HT-29 (cell line): ENCODE data around the gene TSPAN18. TPM values are rescaled to one million over a fixed set of nuclear protein-coding genes. Genes with fewer than 3 reads are reported as not detected.

Experiments used
- DNase-seq: peaks from one replicate; pipeline ENCODE4 v3.0.0-alpha.2; 2015; ENCODE audit warnings: low spot score
- total RNA-seq: library from RNA; depleted of rRNA; stranded (reverse); fragments of >200 nt; shearing (Covaris generic); gene quantifications from 2 replicates; pipeline ENCODE4 v1.2.3, GENCODE V29; 2014

The TSPAN18 gene
- total RNA-seq, 1 experiment from 2014 or later: not detected

DNA sequence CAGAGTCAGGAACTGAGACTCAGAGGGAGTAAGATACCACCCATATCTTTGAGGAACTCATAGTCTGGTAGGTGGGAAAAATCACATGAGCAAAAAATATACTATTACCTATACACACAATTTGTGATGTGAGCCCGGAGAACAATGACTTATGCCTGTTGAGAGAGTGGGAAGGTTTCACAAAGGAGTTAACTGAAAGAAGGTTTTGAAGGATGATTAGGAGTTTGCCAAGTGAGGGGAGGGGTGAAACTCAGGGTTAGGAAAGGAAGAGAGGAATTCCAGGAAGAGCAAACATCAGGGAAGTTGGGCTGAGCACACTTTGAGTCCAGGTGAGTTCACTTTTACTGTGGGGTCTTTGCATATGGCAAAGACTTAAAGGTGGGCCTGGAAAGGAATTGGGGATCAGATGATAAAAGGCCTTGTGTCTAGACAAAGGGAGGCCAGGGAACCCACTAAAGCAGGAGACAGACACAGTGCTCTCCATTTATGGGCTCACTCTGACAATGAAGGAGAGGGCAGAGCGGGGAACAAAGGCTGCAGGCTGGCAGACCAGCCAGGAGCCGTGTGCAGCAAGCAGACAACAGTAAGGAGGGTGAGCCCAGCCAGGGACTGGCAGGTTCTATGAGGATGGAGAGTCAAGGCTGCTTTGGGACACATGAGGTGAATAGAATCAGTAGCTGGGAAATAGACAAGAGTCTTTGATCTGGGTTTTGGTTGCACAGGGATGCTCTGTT lies 33.1 kb downstream of the TSPAN18 start:
- DNase-seq: no peak

DNA sequence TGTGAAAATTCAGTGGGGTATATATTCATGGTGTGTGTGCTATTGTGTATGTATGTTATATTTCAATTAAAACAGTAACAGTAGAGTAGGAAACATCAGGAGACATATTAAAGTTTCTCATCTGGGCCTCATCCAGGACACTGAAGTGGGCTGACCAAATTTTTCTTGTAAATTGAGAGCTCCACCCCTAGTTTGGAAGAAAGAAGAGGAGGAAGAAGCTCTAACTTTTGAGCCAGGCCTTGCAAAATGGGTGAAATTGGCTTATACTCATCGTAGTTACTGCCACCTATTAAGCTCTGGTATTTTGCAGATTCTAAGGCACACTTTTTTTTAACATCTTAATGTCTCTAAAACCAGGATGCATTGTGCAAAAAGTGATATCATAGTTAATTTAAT lies 33.7 kb downstream of the TSPAN18 start:
- no peak for DNase-seq

DNA sequence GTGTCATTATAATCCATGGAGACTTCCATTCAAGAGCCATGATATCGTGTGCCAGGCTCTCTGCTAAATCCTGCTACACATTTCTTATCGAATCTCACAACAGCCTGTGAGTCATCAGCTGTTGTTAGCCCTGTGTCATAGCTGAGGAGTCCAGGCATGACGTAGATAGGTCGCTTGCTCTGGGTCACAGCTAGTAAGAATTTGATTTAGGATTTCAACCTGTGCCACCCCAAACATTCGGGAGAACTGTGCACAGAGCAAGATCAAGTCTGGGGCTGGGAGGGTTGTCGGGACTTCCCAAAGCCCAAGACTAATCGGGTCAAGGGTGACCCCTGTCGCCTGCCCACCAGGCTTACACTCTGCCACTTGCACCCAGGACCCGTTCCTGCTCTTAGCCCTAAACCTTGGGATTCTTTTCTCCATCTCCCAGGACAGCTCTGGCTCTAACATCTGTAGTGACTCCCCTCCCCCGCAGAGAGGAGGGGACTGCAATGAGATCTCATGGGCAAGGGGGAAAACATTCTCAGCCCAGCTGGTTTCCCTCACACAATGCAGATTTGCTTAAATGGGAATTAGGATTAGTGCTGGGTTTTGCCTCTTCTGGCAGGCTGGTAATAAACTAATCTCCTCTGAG lies 34.3 kb downstream of the TSPAN18 start:
- peak; percentile 22 for DNase-seq

DNA sequence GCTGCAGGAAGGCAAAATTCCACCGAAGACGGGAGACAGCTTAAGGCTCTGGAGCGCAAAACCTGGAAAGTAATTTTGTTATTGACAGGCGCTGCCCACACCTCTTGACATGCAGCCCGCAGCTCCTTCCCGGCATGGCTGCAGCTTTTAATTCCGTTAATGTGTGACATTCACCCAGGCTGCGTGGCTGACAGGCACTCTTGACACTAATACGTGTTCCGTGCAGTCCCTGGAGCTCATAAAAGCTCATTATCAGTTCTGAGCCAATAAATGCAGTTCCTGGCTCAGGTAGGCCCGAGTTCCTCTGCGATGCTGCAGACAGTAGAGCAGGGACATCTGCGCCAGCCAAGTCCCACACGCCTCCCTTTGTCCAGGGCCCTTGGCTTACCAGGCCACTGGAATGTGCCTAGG lies 34.8 kb downstream of the TSPAN18 start:
- DNase-seq: no peak

DNA sequence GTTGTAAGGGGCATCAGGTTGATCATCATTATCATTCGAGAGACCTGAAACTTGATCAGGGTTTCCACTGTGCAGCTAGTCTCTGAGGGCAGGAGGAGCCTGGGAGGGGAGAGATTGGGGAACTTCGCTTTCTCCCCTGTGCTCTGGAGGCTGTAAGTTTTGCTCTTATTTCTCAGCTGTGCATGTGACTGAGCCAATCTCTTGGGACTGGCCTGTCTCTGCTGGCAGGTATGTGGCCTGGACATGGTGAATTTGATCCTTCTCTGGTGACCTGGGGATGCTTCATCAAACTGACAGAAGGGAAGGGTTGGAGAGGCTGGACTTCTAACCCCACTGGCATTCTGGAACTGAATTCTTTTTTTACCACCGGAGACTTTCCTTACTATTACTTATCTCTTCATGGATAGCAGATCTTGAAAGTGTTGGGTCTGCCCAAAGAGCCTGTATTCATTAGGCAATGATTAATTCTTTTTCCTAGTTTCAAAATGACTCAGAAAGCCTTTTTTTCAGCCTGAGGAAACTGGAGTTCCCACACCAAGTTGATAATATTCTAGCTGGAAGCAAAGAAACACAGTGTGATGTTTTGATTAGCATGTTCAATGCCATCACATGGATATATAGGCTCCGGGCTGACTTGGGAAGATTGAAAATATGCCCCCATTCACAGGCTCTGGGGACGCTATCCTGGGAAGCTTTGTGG lies 36.5 kb downstream of the TSPAN18 start:
- DNase-seq: no peak

DNA sequence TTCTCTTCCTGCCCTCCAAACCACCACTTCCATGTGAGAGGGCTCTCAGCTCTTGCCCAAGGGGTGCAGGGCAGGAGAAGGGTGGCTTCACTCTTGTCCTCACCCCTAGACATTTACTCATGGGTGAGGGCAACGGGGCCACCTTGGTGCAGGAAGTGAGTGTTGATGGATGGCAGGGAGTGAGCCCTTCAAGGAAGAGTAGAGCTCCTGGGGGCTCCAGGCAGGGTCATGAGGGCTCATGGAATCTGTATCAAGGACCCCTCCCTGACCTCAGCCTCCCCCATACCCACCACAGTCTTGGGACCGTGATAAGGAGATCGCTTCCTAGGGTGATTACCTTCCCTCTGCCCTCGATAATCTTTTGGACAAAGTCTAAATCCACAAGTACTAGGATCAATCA lies 37.8 kb downstream of the TSPAN18 start:
- DNase-seq: no peak

DNA sequence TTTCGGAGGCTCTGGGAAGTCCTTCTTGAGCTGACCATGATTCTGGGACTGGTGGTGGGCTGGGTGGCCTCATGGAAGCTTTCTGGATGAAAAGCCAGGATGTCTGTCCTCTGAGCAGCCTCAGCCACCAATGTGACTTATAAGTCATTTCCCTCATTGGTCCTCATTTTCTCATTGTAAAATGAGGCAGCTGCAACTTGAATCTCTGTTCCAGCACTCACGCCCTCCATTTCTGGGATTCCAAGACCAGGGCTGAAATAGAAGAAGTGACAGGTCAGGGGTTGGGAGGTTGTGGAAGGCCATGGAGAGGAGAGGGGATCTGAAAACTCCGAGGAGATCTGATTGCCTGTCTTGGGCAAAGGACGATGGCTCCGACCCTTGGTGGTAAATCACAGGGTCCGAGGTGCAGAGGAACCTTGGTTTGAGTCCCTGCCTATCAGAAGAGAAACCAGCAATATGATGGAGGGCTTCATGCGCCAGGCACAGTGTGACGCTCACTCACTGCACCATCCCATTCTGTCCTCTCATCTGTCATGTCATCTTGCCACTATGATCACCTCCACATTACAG lies 38.3 kb downstream of the TSPAN18 start:
- no peak for DNase-seq

DNA sequence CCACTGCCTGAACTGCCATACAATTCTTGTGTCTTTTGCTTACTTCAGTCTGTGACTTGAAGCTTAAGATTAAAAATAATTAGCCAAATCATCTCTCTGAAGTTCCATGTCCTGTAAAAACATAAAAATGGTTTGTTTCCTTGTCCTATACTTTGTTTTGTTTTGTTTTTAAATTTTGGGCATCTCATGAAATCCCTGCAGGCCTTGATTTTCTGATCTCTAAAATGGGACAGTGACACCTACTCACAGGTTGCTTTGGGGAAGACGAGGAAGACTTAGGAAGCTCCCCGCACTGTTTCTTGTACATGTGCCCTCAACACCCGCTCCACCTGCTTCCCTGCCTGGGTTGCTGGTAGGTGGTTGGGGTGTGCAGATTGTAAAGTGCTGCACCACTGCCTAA lies 38.9 kb downstream of the TSPAN18 start:
- no peak for DNase-seq

DNA sequence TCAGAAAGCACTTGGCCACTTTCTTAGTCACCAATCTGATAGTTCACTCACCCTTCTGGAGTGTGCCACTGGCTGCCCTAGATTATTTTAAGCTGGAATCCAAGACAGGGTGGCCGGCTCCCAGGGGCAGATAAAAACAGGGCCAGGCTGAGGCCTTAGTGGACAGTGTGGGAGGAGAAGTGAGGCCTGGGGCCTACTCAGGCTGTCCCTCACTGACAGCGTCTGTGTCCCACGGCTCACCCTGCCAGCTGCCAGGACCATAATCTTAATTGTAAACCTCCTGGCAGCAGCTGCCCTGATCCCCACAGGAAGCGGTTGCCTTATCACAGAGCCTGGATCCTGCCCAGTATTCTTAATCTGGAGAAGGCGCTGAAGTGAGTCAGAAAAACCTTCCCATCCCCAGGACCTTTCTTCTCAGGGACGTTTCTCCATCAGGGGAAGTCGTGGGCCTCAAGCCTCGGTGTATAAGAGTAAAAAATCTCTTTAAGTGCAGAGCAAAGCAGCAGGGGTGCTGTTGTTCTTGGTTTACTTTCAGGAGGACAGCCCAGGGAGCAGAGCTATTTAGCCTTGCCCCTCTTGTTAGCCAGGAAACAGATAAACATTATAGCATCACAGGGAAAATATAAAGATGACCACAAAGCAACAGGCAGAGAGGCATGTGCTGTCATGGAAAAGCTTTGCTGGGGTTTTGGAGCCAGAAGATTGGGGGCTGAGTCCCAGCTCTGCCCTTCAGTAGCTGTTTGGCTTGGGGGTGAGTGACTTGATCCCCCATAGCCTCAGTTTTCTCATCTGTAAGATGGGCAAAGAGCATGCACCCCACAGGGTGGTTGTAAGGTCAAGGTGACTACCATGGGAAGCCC lies 39.6 kb downstream of the TSPAN18 start:
- no peak for DNase-seq

DNA sequence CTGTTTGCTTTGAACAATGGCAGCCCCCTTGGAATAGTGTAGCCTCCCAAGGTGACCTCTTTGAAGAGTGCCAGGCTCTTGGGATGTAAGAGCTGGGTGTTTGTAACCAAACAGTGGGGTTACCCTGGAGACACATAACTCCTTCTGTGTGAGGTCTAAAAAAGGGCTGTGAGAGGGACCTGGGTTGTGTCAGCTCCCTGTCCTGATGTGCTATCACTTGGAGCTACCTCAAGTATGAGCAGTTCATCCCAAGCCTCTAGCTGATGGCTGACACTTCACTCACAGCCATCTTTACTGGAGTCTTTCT lies 40.2 kb downstream of the TSPAN18 start:
- DNase-seq: no peak

DNA sequence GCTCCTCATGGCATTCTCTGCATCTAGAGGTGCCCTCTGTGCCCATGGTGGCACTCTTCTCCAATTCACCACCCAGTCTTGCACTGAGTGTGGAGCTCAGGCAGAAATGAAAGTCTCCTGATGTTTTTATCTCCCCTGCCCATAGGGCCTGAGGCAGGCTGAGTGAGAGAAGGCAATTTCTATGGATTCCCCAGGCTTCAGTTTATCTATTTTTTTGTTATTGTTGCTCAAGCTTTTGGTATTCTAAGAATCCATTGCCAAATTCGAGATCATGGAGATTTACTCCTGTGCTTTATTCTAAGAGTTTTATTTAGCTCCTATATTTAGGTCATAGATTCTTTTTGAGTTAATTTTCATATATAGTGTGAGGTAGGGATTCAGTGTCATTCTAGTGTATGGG lies 40.7 kb downstream of the TSPAN18 start:
- DNase-seq: no peak

DNA sequence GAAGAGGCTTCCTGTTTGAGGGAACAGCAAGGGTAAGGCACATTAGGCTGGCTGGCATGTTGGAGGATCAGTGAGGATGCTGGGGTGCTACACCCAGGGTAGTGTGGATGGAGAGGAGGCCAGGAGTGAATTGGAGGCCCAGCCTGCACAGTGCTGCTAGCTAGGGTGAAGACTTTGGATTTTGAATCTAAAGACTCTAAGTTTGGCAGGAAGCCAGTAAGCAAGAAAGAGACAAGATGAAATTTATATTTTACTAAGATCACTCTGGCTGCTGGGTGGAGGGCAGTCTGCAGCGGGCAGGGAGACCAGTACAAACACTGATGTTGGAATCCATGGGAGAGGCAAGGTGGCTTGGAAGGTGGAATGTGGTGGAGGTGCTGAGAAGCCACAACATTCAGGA lies 43.6 kb downstream of the TSPAN18 start:
- DNase-seq: no peak

DNA sequence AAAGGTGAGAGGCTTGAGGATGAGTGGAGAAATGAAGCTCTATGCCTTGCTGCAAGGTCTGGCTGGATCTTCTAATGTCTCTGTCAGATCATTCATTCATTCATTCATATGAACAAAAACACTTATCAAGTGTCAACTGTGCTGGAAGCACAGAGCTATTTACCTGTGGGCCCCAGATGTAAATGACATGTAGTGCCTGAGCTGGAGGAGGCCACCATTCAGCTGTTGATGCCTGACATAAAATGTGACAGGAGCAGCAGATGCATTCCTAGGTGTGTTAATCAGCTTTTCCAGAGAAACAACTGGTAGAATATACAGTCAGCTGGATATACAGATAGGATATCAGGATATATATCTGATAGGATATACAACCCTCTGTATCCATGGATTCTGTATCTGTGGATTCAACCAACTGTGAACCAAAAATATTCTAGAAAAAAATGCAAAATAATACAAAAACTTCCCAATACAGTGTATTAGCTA lies 44.5 kb downstream of the TSPAN18 start:
- DNase-seq: no peak

DNA sequence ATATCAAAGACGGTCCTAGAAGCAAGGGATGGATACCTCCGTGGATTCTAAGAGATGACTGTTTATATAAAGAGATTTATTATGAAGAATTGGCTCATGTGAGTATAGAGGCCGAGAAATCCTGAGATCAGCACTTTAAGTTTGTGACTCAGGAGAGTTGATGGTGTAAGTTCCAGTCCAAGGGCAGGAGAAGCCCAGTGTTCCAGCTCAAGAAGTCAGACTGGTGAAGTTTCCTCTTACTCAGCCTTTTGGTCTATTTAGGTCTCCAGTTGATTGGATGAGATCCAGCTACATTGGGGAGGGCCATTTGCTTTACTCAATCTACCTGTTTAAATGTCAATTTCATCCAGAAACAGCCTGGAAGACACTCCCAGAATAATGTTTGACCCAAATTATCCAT lies 45.1 kb downstream of the TSPAN18 start:
- DNase-seq: no peak

DNA sequence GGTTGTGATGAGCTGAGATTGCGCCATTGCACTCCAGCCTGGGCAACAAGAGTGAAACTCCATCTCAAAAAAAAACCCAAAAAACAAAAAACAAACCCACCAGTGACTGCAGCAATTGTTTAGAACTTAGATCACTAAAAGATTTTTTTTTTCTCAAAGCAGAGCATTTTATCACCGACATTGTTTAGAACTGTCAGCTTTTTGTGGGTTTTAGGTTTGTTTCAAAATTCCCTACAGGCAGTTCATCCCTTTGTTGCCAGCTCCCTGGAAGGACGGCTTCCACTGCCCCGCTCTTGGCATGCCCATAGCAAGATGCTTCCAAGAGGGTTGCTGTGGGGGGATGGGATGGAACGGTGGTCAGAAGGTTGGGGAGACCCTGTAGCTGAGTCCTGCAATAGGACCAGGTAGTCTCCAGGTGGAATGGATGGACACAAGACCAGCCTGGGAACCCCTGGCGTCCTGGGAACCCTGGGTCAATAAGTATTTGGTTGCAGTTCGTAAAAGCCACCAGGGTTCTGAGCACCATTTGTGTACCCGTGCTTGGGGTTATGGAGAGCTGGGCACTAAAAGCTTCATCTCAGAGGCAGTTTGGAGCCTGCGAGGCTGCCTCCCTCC lies 46.7 kb downstream of the TSPAN18 start:
- DNase-seq: no peak

DNA sequence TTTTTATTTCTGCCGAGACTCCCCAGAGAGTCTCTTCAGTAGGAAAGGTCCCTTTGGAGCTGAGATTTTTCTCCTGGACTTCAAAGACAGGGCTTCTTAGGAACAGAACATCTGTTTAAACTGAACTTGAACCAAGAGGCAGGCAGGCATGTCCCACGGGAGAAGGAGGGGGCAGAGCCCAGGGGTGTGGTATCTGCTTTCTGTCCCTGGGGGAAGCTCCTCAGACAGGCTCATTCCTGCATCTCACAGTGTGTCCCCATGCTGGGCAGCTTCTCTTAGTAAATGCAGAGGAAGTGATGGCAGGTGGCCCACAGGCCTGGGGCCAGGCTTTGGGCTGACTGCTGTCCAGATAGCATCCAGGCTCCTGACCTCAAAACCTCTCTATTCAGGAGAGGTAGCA lies 47.3 kb downstream of the TSPAN18 start:
- DNase-seq: no peak

DNA sequence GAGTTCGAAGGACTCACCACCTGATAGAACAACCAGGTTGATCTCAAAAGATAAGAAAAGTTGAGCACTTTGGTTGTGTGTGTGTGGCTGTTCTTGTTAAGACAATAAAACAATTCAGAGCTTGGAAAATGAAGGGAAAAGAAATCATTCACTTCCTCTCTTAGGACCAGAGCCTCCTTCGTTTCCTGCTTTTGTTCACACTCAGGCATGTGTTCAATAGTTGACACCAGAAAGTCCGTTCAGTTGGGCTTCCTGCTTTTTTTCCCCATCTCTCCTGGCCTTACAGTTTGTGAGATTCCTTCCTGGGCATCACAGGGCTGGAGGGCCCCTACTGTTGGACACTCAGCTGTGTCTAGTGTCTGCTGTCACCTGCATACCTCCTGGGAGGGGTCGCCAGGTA lies 48.0 kb downstream of the TSPAN18 start:
- no peak for DNase-seq

DNA sequence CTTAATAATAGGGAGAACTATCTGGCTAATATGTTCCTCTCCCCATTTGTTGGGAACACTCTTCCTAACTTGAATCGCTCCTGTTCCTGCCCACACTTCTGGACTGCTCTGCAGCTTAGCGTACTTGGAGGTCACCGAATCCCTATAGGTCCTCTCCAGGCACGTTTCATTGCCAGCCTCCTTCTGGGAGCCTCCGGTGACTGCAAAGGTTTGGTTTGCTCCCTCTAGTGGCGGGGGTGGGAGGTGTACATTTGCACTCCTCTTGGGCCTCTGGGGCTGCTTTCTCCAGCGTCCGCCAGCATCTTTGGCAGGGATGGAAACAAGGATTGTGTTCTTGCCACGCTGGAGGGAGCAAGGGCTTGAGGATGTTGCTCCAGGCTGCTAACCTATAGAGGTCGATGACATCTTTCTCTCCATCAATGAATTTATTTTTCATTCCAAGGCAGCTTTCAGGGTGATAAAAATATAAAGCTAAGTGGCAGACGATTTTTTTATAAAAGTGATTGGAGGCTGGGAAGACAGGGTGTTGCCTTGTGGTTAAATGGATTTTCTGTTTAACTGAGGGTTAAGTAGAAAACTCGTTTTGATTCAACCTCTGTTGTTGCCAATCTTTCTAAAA lies 48.7 kb downstream of the TSPAN18 start:
- peak; percentile 89 for DNase-seq

DNA sequence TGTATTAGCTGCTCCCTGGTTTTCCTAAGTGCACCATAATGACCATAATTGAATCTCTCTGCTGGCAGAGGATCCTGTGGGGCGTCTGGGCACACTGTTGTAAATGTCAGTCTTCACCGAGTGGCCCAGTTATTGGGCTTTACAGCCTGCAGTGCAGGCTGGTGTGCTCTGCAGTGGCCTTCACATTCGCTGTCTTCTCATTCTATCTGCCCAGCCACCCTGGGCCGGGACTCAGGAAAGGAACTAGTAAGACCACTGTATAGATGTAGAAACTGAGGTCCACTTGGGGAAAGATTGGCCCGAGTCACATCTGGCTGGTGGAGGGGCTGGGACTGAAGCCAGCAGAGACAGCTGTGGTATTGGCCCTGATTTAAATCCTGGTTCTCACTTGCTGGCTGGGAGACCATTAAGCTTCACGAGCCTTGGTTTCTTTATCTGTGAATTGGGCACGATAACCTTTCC lies 49.3 kb downstream of the TSPAN18 start:
- no peak for DNase-seq

DNA sequence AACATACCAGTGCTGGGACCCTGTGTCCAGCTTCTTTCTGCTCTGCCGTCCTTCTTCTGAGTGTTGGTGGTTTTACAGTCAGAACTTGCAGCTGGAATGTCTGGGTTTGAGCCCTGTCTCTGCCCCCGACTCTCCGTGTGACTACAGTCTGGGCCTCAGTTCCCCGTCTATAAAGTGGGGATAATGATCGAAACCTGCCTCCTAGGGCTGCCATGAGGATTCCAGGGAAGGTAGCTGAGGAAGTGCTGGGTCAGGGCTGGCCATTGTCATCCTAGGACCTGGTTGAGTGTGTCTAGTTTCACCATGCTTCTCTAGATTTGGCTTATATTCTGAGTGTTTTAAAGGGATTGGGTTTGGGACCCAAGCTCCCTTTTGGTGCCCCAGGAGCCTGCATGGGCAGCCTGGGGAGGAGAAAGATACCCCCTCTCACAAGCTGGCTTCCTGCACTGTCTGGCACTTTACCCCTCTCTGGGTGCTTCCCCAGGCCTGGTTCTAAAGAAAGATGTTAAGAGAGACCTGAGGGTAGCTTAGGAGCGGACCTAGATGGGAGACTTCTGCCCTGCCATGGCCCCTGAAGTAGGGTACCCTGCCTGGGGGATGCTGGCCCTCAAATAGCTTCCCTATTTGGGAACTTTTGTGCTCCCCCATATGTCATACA lies 49.9 kb downstream of the TSPAN18 start:
- DNase-seq: no peak
